GM21360 (cell line): Measurements from ENCODE around the gene MEIS2.
A peak's percentile ranks its signal among the peaks of the same experiment; 100 is the strongest.

Source experiments
- ATAC-seq: cut with Tn5 transposase; IDR thresholded peaks from one replicate; pipeline ENCODE4 v1.9.1; 2021; ENCODE audit warnings: mild to moderate bottlenecking, moderate library complexity; ENCODE audit not compliant: unreplicated experiment

MEIS2 gene

DNA sequence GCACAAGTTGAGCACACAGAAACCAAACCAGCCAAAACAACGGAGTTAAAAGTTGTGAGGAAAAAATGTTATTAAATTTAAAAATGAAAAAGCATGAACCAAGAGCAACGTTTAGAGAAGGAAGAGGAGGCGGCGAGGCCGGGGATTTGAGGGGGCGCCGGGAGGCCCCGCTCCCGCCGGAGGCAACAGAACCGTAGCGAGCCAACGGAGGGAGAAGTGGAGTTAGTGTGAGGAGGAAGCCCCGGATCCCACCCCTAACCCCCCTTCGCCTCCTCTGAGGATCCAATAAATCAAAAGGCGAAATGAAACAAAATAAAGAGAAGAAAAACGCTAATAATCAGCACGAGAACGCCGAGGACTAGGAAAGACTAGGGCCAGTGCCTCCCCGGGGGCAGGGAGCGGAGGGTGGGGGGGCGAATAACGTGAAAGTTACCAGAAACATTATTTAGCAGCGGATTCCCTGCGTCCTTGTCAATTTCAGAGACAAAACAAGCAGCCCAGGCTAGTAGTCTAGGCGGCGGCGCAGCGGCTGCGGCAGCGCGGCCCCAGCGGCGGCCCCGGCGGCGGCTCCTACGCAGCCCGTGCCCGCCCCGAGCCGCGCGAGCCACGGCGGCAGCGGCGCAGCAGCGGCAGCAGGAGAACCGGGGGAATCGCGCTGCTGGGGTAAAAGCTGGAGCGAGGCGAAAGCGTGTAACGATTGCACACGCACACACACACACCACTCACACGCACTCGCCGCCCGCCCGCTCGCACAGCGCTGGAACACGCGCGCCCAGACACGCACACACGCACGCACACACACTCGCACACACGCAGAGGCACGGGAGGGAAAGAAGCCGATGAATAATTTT is 1.7 kb downstream of the MEIS2 start:
- peak; percentile 36 for ATAC-seq

DNA sequence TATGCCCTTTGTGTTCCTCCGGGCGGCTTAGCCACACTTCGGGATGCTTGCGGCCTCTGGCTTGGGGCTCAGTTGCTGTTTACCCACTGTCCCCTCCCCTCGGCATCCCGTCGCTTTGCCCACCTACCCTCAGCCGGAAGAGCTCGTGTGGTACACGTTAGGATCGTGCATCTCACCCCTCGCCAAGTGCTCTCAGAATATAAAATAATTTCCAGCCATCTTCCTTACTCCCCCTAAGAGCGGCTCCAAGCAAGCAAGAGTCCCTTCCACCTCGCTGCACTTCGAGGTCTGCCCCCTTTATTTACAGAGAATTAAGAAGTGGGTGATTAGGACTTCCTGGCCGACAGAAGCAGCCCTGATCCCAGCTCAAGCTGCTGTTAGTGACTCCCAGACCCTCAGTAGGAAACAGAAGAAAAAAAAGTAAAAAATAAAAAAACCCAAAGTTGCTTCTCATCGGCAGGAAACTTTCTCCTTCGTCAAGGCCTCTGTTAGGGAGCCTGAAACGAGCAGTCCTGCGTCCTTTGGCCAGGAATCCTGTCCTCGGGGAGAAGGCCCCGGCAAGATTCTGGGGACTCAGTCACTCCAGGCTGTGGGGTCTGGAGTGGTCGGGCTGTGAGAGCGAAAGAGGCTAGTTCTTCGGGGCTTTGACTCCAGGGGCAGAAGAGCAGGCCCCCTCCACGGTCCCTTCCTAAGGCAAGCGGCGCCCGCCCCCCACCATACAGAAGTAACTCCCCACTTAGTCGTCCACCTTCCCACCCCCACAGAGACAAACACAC is 3.0 kb downstream of the MEIS2 start:
- ATAC-seq: no peak

DNA sequence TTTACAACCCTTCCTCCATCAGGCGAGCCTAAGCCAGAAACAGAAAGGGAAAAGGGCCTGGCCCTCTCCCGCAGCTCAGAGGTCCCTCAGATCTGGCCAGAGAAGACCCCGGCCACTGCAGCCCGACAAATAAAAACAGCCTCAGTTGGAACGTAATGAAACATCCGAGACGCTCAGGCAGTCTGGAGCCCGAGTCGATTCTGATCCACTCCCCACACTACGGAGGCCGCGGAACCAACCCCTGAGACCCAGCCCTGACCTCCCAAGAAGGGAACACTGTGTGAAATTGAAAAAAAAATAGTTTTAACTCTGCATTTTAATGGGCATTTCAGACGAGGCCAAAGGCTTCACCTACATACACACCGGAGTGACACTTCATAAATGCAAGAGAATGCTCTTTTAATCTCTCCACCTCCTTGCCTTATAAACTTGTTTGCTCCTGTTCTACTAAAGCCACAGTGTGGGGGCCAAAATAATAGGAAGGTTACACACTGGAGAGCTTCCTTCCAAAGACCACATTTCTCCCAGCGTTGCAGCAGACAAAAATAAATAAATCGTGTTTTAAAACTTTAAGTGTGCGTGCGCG is 3.7 kb downstream of the MEIS2 start:
- no peak for ATAC-seq

DNA sequence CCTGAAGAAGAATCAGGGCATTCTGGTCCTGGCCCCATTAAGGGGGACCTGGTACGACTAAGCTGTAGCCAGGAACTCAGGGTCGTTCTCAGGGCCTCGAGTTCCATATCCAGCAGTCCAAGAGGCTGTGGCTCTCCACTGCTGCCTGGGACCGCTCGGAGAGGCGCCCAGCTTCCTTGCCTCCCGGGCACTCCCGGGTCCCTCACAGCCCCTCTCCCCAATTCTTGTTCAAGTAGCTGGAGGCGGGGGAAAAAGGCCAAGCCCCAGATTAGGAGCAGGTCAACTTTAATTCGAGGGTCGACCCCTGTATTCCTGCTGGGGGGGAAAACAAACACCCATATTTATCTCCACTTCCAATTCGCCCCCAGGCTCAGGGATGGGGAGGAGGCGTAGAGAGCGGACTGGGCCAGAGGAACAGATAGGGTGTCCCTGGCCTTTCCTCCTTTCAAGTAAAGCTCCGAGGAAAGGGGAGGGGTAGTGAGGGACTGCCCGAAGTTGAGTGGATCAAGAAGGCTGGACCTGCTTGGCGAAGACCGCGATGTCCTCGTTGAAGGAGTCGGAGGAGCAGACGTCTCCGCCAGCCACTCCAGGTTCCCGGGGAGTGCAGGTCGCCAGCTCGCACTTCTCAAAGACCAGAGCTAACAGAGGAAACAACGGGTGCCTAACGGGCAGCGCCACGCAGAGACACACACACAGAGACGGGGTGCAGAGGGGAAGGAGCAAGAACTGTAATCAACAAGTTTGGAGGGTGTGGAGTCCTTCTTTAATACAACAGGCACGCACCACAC is 4.4 kb downstream of the MEIS2 start:
- no peak for ATAC-seq

DNA sequence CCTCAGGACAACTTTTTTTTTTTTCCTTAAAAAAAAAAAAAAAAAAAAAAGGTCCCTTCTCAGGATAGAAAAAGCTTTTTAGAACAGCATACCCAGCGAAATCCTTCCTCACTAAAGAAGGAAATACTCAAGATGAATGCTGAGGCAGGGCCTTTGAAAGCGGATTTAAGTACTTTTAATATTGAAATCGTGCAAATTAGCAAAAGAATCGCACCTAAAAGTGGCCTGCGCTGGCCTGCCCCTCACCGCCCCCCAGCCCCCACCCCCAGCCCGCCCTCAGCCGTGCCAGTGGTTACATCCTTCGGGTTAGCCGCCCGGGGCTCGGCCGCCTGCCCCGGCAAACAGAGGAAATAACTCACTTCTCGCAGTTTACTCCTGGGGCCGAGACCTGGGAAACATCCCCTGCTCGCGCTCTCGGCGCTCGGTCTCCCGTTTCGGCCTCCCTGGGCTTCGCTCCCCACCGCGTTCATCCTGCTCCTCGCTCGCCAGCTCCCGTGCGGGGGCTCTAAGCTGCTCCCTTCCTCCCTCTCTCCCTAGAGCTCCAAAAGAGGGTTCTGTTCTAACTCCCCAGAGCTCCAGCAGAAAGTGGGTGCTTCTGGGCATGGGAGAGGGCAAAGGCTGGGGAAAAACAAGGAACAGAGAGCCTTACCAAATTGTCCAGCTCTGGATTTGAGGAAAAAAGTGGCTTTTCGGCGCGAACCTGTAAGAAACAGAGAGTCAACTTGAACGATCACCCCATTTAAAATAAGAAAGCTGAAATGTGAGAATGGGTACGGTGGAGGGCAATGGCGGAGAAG is 5.2 kb downstream of the MEIS2 start:
- no peak for ATAC-seq

DNA sequence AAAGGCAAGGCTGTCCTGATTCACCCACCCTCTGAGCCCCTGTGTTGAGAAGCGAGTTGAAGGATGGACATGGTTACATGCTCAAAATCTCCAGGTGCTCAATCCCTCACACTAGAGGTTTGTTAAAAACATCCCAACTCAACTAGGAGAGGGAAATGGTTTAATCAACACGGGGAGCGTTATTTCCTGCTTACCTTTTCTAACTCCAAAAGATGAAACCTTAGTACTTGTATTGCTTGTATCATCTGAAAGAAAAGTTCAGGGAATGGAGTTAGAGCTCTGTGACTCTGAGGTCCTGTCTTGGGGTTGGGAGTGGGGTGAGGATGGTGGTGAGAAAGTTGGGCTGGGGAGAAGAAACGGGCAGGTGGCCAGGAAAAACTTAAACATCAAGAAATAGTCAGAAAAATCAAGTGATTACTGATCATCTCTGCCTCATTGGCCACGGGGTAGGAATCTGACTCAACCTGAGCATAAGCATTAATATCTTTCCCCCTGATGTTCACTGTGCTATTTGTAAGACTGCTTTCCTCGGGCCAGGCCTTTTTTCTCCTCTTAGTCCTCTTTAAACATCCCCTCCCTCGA is 5.9 kb downstream of the MEIS2 start:
- no peak for ATAC-seq

DNA sequence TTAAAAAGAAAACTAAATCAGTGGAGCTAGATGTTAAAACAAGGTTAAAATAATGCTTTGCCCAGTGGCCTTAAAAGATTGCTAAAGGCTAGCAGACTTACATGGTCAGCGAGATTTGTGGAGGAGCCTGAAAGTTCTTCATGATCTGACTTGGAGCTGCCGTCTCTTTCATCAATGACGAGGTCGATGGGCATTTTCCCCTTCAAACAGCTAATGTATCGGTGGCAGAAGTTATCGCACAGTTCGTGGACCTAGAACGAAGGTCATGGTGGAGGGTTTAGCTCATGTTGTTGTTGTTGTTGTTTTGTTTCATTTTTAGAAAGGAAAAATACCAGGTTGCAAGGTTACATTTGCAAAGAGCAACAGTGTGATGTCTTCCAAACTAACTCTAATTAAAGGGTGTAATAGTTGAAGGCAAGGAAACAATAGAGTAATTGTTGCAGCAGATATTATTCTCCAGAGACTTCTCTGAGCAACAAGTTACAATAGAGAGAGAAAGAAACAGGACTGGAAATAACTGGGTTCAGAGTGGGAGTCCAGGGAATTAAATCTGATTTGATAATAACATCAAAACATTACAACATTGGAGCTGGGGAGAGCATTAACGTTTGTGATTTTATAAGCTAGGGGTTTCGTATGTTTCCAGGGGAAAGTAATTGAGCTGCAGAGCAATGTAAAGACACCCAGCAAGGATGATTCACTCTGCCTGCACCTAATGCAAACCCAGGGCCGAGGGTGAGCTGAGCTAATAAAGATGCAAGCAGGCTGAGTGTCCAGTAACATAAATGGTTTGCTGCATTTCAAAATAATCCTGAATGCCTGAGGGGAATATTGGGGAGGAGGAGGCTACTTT is 6.6 kb downstream of the MEIS2 start:
- no peak for ATAC-seq

DNA sequence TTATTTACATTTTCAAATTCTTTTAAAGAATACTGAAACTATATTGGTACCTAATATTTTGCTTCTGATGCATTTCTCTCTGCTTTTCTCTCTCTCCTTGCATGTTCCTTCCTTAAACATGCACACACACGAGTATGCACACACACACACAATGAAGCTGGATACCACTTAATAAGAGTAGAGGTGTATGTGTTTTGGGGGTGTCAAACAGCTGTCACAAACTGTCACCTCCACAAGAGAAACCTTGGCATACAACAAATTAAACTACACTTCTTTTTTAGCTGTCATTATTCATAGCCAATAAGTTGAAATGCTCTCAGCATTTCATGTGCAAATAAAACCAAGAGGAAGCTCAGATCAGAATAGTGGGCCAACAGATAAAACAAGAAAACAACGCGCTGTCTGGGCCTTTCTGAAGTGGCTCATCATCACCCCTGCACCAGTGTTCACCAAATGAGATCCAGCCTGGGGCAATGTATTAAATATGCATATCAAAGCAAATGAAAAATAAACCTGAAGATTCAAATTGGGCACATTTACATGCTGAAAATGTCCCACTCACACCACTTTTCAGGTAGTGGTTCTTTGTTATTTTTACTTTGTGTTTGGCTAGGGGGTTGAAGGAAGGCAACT is 9.7 kb downstream of the MEIS2 start:
- ATAC-seq: no peak

DNA sequence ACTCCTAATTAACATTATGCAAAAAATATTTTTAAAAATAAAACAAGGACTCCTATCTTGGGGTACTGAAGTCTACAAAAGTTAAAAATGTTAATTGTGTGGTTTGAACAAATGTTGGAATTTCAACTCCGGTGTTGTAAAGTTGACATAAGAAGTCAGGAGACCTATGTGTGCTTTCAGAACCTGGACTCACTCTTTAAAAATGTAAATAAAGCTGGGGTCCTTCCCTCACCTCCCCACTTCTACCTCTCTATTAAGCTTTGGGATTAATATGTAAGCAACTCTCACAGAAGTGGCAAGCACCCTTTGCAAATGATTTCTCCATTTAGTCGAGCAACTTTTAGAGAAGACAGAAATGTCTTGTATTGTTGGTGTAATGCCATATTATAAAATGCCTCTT is 11.9 kb downstream of the MEIS2 start:
- no peak for ATAC-seq

DNA sequence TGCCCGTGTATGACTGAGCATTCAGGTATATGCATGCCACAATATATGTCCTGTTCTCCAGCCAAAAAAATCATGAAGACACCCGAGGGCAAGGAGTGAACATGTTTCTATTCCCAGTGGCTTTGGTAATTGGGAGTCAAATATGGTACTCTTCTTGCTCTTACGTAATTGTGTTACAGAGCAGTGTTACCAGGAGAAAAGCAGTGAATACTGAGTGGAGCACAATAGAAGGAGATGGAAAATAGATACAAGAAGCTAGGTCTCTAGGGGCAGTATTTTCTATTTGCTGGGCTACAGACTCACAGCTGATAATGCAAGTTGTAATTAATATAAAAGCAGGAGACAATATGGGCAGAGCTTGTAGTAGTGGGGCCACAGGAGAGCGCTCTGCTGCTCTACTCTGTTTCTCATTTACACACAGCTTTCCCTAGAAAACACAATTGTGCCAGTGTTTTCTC is 13.2 kb downstream of the MEIS2 start:
- ATAC-seq: no peak

DNA sequence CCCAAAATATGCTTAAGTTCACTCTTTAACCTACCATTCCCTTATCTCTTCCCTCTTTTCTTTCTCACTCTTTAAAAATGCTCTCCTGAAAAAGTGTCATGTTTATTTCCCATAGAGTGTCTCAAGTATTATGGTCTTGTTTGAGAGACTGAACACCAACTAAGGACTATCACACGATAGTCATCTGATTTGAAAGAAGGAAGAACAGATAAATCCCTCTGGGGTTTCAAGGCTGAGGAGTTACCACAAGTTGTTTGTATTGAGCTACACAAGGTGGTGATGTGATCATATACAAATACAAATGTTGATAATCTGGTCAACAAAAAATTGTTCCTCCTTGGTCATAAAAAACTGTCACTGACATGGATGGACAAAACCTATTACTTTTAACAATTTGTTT is 13.8 kb downstream of the MEIS2 start:
- no peak for ATAC-seq

DNA sequence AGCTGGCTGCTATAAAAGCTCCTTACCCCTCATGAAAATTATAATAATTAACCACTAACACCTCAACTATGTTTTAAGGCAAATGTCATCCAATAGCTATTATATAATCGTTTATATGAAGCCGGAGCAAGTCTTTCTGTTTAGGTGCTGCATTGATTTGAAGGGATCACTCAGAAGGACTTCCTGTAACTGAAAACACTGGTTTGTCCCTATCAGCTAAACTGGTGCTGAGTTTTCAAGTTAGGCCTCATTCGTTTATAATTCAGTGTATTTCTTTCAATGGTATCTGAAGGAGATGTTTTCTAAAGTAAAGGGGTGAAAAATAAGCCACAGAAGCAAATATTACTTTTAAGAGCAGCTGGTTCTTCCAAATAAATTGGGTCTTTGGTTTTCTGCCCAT is 14.2 kb downstream of the MEIS2 start:
- no peak for ATAC-seq

DNA sequence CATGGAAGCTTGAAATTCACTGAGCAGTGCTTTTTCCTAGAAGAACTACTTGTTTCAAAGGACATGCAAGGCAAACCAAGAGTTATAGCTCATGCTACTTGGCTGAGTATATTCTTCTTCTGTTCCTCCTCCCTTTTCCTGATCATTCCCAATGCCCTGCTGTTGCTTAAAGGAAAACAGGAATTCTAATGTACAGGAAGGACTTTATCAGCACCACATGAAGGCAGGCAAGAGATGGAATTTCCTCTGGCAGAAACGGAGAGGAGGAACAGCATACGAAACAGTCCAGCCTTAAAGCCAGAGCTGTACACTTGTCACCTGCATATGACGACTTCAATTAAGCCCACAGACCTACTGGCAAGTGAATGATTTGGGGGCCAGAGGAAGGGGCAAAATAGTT is 15.7 kb downstream of the MEIS2 start:
- no peak for ATAC-seq

DNA sequence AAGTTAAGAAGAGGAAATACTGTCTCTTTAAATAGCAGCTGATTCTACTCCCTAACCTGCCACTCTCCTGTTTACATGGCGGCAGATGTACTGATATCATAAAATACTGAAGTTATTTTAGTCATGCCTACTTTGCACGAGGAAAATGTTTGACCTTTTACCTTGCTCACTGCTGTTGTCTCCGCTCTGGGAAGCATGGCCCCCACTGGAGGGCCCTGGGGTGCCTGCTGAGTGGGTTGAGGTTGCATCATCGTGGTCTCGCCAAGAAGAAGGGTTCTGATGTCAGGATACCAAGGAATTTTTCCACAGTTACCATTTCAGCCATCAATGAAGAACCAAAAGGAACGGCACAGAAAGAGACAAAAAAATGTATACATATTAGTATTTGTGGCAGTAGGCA is 16.7 kb downstream of the MEIS2 start:
- no peak for ATAC-seq

DNA sequence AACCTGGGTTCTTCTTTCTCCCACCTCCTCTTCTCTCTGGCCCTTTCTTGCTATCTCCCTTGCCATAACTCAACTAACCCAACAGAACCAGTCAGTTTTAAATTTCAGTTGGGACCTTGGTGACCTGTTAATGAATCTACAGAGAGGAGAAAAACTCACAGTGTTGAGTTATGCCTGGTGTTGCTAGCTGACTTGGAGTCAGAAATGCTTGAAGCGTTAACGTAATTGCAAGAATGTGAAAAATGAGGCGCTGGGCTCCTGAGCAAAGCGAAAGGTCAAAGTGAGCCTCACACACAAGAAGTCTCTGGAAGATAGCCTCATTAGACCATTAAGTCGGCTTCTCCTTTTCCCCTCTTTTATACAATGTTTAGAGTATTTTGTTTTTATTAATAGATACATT is 18.4 kb downstream of the MEIS2 start:
- no peak for ATAC-seq

DNA sequence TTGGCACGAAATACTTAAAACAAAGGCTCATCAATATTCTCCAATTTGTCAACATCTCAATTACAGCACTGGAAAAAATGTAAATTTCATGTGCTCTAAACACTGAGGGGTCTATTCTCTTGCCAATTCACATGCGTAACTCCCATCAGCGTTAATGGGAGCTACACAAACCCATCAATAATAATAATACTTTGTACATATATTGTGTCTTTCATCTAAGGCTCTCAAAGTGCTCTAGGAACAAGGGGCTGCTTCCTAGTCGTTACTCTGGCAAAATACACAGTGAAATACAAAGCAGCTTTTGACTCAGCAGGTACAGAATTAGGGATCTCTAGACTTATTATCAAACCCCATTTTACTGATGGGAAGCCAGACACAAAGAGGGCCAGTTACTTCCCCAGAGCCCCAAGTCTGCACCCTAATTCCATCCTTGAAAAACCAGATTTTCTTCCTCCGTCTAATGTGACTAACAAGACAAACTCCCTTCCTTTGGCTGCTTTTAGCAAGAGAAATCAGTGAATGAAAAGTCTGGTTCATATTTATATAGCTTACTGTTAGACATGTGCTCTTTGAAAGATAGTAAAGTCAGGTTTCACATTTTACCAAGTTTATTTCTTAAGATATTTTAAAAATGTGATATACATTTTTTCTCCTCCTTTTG is 20.0 kb downstream of the MEIS2 start:
- no peak for ATAC-seq

DNA sequence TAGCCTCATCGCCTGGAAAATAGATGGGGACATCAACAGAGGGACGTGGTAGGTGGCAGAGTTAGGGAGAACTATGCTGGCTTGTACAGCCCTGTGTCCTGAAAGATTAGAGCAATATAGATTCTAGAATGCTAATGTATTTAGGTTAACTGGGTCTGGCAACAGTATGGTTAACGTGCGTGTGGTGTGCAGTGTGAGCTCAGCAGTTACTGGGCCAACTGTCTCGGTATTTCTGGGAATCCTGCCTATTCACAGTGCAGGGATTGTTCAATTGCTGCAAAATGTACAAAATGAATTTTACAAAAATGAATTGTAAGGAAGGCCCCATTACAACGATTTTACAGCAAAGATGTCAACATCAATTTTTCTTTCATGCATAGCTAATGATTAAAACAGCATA is 20.6 kb downstream of the MEIS2 start:
- ATAC-seq: no peak

DNA sequence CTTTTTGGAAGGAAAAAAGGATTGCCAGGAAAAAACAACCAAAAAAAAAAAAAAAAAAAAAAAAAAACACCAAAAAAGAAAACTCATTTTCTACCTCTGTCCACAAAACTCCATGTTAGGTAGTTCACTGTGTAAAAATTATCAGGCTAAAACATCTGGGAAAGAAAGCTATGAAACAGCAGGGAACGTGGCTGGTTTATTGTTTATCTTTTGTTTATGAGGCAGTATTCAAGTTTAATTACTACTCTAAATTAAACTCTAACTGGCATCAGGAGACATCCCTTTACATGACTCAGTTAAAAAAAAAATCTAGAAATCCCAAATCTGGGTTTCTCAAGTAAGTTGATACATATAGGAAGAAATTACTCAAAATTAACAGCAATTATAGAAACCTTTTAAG is 21.8 kb downstream of the MEIS2 start:
- no peak for ATAC-seq
